Adipose tissue (tissue), 3 donors: ENCODE data around the gene TMEM236. TPM values are rescaled to one million over a fixed set of nuclear protein-coding genes. Genes with fewer than 3 reads are reported as not detected.

Experiments used
- H3K27ac ChIP-seq: one replicate; pipeline ENCODE4 v1.5.1; 2013; ENCODE audit warnings: low read depth, low read length
- WGBS, 3 donors: extraction: QIAGEN DNeasy Blood & Tissue Kit; methylation state at CpG; one replicate each; pipeline ENCODE4 v1.1.7; 2013; 5-methylcytosine and 5-hydroxymethylcytosine counted together
- polyA plus RNA-seq, 3 donors: library from polyadenylated mRNA; stranded (reverse); fragments of 200-250 nt; gene quantifications; one replicate each; pipeline ENCODE4 v1.2.3, GENCODE V29; 2013
- donor health status: healthy with polysubstance abuse.
- donor health status: Bipolar disorder and iron deficiency.
- donor health status: healthy.

The TMEM236 gene
- polyA plus RNA-seq, 3 donors = 0.13 to 0.79 (median 0.24) TPM

GRCh38 chr10:17781856-17782255 is 29.9 kb downstream of the TMEM236 start:
- WGBS, 3 donors = 75 to 91% (median 91%) methylated on average over 2 of the region's 2 CpGs
- H3K27ac ChIP-seq = no peak overlapping the region

GRCh38 chr10:17782921-17783665 is 31.1 kb downstream of the TMEM236 start:
- no peak overlapping the region for H3K27ac ChIP-seq

GRCh38 chr10:17783751-17784150 is 31.8 kb downstream of the TMEM236 start:
- no peak overlapping the region for H3K27ac ChIP-seq
- WGBS, 3 donors = 26 to 72% (median 32%) methylated on average over 1 of the region's 1 CpG

More at GRCh38 chr10:17782921-17783665, 31.1 kb downstream of the TMEM236 start:
- WGBS, 3 donors = 51 to 70% (median 53%) methylated on average over 16 of the region's 16 CpGs

GRCh38 chr10:17784688-17785087 is 32.7 kb downstream of the TMEM236 start:
- no peak overlapping the region for H3K27ac ChIP-seq
- 46 to 88% (median 58%) methylated on average over 3 of the region's 3 CpGs for WGBS, 3 donors

- 63 to 90% (median 70%) methylated on average over 5 of the region's 5 CpGs for WGBS, 3 donors
- no peak overlapping the region for H3K27ac ChIP-seq
These were observed 33.4 kb downstream of the TMEM236 start for GRCh38 chr10:17785276-17785930.

- H3K27ac ChIP-seq = no peak overlapping the region
- 83 to 90% (median 85%) methylated on average over 13 of the region's 13 CpGs for WGBS, 3 donors
These were observed 35.3 kb downstream of the TMEM236 start for GRCh38 chr10:17787087-17787961.

- H3K27ac ChIP-seq = no peak overlapping the region
- WGBS, 3 donors = 95 to 97% (median 96%) methylated on average over 2 of the region's 2 CpGs
These were observed 36.6 kb downstream of the TMEM236 start for GRCh38 chr10:17788646-17789045.

- 94 to 96% (median 95%) methylated on average over 7 of the region's 7 CpGs for whole genome bisulfite sequencing, 3 donors
- H3K27ac ChIP-seq = no peak overlapping the region
These were observed 37.4 kb downstream of the TMEM236 start for GRCh38 chr10:17789396-17789795.

GRCh38 chr10:17790651-17791050 is 38.6 kb downstream of the TMEM236 start:
- WGBS, 3 donors = 74 to 86% (median 82%) methylated on average over 2 of the region's 2 CpGs

GRCh38 chr10:17792991-17793390 is 41.0 kb downstream of the TMEM236 start:
- H3K27ac ChIP-seq = no peak overlapping the region

More at GRCh38 chr10:17790651-17791050, 38.6 kb downstream of the TMEM236 start:
- H3K27ac ChIP-seq = no peak overlapping the region

- WGBS, 3 donors = 30 to 80% (median 78%) methylated on average over 6 of the region's 6 CpGs
- no peak overlapping the region for H3K27ac ChIP-seq
These were observed 42.0 kb downstream of the TMEM236 start for GRCh38 chr10:17793823-17794644.

GRCh38 chr10:17795083-17795482 is 43.1 kb downstream of the TMEM236 start:
- no peak overlapping the region for H3K27ac ChIP-seq
- 88 to 97% (median 96%) methylated on average over 4 of the region's 4 CpGs for WGBS, 3 donors

- no peak overlapping the region for H3K27ac ChIP-seq
- WGBS, 3 donors = 86 to 91% (median 86%) methylated on average over 17 of the region's 17 CpGs
These were observed 44.0 kb downstream of the TMEM236 start for GRCh38 chr10:17795813-17796594.

- H3K27ac ChIP-seq = no peak overlapping the region
- WGBS, 3 donors = 77 to 90% (median 89%) methylated on average over 3 of the region's 3 CpGs
These were observed 49.5 kb downstream of the TMEM236 start for GRCh38 chr10:17801507-17801906.

- H3K27ac ChIP-seq = no peak overlapping the region
- 94 to 97% (median 95%) methylated on average over 11 of the region's 11 CpGs for whole genome bisulfite sequencing, 3 donors
These were observed 50.3 kb downstream of the TMEM236 start for GRCh38 chr10:17802350-17802749.

- no peak overlapping the region for H3K27ac ChIP-seq
These were observed 51.0 kb downstream of the TMEM236 start for GRCh38 chr10:17802976-17803375.

GRCh38 chr10:17805330-17805729 is 53.3 kb downstream of the TMEM236 start:
- H3K27ac ChIP-seq = no peak overlapping the region
- 41 to 62% (median 53%) methylated on average over 3 of the region's 3 CpGs for WGBS, 3 donors

More at GRCh38 chr10:17802976-17803375, 51.0 kb downstream of the TMEM236 start:
- WGBS, 3 donors = 0 to 63% (median 3%) methylated on average over 1 of the region's 1 CpG
